ENCODE data around the gene TNIP3.
"Not testable (repeated sequence)": the region's sequence is repeated elsewhere in the genome, so short reads cannot be mapped to it uniquely, and the experiment has no call there.

The TNIP3 gene

GRCh38 chr4:121177246-121178137, 13.4 kb upstream of the TNIP3 start:
- no peak for DNase-seq

DNA sequence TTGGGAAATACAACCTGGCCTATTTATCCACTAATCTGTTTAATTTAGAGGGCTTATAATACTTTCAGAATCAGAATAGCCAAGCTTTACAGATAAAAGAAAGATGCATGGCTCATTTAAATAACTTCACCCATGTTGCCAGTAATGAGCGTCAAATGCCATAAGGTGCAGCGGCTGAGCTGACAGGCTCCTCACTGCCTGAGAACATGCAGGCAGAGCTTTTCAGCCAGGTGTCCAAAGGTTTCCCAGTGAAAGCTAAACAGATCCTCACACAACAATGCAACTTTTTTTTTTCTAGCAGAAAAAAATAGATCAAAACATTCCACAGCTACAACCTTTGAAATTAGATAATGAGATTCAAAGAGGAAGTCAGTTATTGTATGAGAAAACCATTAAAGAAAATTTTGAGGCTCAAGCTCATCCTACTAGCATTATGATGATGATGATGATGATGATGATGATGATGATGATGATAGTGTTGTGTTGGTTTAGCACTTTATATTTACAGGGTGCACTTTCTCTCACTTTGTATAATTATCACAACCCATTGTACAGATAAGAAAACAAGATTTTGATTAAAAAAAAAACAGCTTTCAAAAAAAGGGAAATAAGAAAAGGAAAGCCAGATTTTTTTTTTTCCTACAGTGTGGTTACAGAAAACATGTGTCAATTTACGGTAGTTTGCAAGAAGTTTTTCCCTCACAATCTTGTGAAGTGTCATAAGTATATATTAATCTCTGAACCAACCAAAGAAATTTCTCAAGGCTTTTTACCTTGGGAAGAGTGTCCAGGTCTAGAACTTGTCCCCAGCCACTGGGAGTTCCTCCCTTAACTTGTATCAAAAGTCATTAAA, 12.2 kb upstream of the TNIP3 start:
- DNase-seq, result no peak

DNA sequence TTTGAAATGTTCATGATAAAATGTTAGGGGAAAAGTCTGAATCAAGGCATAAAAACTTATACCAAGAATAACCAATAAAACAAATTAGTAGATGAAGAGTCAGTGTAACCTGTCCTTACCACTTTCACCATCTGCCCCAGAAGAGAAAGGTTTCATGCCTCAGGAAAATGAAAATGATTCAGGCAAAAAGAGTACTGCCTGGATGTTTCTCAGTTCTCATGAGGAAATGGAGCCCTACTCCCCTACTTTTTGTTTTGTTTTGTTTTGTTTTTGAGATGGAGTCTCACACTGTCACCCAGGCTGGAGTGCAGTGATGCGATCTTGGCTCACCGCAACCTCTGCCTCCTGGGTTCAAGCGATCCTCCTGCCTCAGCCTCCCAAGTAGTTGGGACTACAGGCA, 7.4 kb upstream of the TNIP3 start:
- DNase-seq, result not testable (repeated sequence)

- DNase-seq, result no peak
These were observed 4.5 kb upstream of the TNIP3 start for GRCh38 chr4:121168446-121169281.

DNA sequence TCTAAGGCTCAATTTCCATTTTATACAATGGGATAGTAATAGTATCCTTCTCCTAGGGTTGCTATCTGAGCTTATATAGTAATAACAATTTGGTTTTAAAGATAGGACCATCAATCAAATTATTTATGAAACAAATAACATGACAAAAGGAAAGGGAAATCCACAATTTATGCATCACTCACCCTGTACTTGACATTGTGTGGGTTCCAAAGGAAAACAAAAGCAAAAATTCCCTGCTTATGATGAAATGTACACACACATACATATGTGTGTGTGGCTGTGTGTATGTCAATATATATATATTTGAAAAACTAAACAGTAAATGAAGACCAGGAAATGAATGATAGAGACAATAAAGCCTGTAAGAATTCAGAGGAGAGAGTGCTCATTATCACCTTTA, 2.9 kb upstream of the TNIP3 start:
- no peak for DNase-seq

DNA sequence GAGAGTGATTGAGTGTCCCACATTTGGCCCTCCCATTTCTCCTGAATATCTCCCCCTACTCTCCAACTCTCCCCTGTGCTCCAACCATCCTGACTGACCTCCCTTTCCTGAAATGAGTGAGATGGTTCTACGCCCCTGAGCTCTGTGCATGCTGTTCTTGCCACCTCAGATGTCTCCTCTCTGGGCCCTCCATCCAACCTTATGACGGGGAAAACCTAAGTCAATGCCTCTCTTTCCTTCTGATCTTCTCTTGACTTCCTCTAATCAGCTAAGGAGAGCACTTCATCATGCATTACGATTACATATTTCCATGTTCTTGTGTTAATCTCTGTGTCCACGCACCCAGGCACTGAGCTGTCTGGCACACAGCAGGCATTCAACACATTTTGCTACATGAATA, 1.1 kb upstream of the TNIP3 start:
- DNase-seq, result no peak

GRCh38 chr4:121156822-121157769, 7.0 kb downstream of the TNIP3 start:
- no peak for DNase-seq

DNA sequence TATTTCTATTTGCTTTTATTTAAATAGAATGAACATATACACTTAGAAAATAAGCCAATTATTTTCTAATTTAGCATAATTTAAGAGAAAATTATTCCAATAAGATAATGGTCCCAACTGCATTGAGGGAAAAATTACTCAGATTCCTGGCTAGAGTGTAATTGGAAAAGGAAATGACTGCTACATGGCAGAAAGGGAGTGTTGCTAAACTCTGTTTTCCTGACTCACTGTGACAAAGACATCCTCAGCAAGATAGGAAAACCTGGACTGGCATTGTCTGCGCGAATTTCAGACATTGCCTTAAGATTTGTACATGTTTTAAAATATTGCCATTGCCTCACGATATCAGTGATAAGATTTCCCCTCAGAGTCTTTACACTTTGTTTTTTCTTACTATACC, 8.2 kb downstream of the TNIP3 start:
- no peak for DNase-seq

DNA sequence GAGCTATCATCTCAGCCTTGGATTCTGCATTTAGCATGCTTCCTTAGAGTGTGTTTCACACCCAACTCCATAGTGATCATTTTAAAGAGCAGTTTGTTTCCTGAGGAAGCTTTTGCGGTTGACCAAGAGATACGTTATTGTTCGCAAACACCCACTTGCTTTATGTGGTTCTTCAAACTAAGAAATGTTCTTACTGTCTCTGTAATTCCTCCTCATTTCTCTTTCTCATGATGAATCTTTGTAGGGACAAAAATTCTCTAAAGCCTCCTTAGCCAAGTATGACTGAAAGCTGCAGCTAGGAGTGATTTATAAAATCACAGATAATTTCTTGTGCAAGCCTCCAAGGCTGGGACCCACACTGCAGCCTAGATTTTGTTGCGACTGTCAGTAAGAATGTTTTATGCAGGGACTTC, 10.0 kb downstream of the TNIP3 start:
- DNase-seq, result no peak

DNA sequence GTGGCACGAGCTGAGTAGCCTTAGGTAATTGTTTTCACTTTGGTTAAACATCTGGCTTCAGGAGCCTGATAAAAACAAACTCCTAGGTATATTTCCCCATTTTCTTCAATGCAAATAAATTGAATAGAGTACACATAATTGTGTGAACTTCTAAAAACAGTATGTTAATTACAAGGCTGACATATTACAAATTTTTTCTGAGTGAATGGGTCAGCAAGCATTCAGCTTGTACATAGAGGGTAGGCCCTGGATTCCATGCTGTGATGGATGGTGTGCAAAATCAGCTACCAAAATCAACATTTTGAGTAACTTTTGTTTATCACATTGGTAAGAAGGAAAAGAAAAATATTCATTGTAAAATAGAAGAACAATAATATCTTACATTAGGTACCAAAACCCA, 12.2 kb downstream of the TNIP3 start:
- no peak for DNase-seq

DNA sequence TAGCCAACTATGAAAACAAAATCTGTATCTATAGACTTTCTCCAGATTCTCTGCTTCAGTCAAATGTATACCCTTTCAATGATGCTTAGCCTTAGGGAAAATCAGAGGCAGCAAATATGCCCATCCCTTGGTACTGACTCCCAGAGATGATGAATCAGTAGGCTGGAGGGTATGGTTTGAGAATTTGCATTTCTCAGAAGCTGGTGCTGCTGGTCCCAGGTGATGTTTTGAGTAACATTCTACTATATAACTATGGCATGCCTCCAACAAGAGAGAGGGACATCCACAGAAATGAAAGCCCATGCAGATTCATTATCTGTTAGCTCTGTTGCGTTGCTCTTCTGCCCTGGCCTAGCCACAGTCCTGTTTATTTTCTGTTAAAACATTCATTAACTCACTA, 13.6 kb downstream of the TNIP3 start:
- no peak for DNase-seq

- DNase-seq, result no peak
These were observed 14.1 kb downstream of the TNIP3 start for GRCh38 chr4:121150003-121150402.

DNA sequence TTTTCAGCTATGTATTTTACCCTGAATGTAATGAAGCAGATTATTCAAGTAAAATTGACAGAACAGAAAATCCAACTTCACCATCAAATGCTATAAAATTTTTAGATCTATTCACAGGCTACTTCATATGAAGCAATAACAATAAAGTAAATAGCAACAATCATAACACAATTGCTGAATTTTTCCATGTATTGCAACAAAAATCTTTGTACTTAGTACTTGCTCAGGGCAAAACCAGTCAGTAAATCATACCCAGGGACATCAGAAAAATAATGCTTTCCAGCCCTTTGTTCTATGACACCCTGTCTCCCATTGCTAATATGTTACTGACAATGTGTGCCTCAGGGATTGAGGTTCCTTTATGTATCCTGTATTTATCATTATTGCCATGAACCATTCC, 15.5 kb downstream of the TNIP3 start:
- DNase-seq, result no peak

GRCh38 chr4:121148000-121148399, 16.1 kb downstream of the TNIP3 start:
- DNase-seq, result no peak

DNA sequence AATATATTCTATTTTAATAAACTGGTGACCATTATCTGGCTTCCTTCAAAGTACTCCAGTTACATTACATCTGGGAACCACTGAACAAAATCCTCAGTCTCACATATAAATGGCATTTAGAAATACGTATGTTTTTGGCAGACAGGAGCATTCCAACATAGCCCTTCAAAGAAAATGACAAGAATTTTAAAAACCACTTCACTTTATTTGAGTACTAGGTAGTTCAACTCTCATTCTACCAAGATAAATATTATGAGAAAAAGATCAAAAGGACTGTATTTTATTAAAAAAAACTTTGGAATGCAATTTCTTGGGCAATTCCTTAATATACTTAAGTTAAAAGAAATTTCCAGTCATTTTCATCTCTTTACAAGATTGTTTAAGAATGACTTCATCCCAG, 17.6 kb downstream of the TNIP3 start:
- no peak for DNase-seq

GRCh38 chr4:121145430-121145829, 18.7 kb downstream of the TNIP3 start:
- no peak for DNase-seq

- no peak for DNase-seq
These were observed 20.1 kb downstream of the TNIP3 start for GRCh38 chr4:121144021-121144420.

DNA sequence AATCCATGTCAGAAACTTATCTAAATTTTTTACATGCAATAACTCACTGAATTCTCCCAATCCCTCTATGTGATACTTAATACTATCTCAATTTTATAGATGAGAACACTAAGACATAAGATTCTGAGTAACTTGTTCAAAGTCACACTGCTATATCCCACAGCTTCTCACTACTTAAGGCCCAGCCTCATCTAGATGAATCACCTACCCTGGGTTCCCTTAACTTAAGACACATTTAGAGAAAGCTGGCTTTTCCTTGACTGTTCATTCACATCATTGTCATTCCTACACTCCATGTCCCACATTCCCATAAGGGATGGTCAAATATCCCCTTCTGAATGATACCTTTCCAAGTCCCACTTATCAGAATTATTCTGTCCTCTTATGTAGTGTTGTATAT, 21.0 kb downstream of the TNIP3 start:
- DNase-seq, result no peak

DNA sequence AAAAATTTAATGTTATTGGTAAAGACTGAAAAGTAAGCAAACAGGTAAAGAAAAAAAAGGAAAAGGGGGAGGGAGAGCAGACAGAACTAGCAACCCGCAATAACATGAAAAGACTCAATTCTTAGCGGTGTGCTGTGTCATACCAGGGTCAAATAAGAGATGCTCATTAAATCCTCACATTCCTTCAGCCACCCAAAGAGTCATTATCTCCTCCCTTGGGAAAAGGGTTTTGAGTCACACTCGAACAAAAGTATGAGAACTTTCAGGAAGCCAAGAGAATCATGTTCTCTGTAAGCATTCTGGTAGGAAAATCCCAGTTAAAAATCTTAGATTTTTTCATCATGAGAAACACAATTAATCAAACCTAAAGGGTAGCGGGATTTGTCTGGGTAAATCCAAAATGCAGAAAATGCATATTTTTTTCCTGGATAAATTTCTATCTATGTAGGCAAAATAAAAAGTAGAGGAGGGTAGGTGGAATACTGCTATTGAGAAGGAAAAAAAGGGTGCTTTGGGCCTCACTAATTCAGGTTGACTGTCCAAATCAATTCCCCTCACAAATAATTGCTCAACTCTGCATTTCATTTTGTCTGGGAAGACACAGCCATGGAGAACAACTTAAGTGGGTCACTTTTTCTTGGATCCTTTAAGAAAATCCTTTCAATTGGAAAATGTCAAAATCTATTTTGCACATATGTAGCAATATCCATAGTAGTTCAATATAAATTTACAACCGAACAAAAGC, 23.2 kb downstream of the TNIP3 start:
- DNase-seq, result no peak

- no peak for DNase-seq
These were observed 24.4 kb downstream of the TNIP3 start for GRCh38 chr4:121139533-121140222.
